ENCODE results near the gene PLEKHA1.

PLEKHA1 gene

DNA sequence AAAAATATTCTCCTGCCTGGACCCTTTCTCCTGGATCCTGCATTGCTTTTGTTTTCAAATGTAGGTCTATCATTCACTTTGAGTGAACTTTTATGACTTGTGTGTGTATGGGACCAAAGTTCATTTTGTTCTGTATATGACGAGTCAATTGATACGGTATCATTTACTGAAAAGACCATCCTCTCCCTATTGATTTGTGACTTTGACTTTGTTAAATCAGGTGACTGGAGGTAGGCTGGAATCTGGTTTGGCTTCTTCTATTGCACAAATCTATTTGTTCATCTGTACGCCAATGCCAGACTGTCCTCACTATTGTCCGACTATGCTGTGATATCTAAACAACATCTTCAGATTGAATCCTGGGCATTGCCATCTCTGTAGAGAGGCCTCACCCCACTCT is 74.6 kb downstream of the PLEKHA1 start:
- Histone ChIP-seq H3K9me3 (ENCODE audit: insufficient read depth, low read length) (no peaks in the 10 kb centered on the region), H3K27me3 (ENCODE audit: low read depth, low read length) (no peaks in the 10 kb centered on the region), H3K4me1 (ENCODE audit: low read length) (no peaks in the 10 kb centered on the region), H3K27ac (ENCODE audit: low read length) (no peak overlapping the region), H3K4me3 (ENCODE audit: low read length) (no peak overlapping the region), H4K20me1 (ENCODE audit: insufficient read depth, low read length) (no peaks in the 10 kb centered on the region), H3K9ac (ENCODE audit: low read length) (no peak overlapping the region), H3K79me2 (ENCODE audit: low read length) (no peaks in the 10 kb centered on the region), H2AFZ (ENCODE audit: low read depth, low read length) (no peak overlapping the region), H3K4me2 (ENCODE audit: low read length) (no peak overlapping the region), H3K36me3 (replicated peaks; ENCODE audit: low read depth, low read length) (no peaks in the 10 kb centered on the region)
- TF ChIP-seq CTCF (IDR thresholded peaks at IDR 0.05; ENCODE audit: low read depth, low read length) (no peak), EZH2phosphoT487 (IDR thresholded peaks at IDR 0.05; ENCODE audit: low read depth) (no peak)

GRCh38 chr10:122450353-122450990 is 76.0 kb downstream of the PLEKHA1 start:
- Histone ChIP-seq H3K9me3 (ENCODE audit: insufficient read depth, low read length) (no peaks in the 10 kb centered on the region), H3K36me3 (replicated peaks; ENCODE audit: low read depth, low read length) (no peaks in the 10 kb centered on the region), H2AFZ (ENCODE audit: low read depth, low read length) (no peak overlapping the region), H3K27me3 (ENCODE audit: low read depth, low read length) (no peaks in the 10 kb centered on the region), H3K4me1 (ENCODE audit: low read length) (no peaks in the 10 kb centered on the region), H3K4me2 (ENCODE audit: low read length) (no peak overlapping the region), H3K4me3 (ENCODE audit: low read length) (no peak overlapping the region), H3K27ac (ENCODE audit: low read length) (no peak overlapping the region), H3K79me2 (ENCODE audit: low read length) (no peaks in the 10 kb centered on the region), H4K20me1 (ENCODE audit: insufficient read depth, low read length) (no peaks in the 10 kb centered on the region), H3K9ac (ENCODE audit: low read length) (no peak overlapping the region)
- TF ChIP-seq CTCF (IDR thresholded peaks at IDR 0.05; ENCODE audit: low read depth, low read length) (no peak), EZH2phosphoT487 (IDR thresholded peaks at IDR 0.05; ENCODE audit: low read depth) (no peak)

DNA sequence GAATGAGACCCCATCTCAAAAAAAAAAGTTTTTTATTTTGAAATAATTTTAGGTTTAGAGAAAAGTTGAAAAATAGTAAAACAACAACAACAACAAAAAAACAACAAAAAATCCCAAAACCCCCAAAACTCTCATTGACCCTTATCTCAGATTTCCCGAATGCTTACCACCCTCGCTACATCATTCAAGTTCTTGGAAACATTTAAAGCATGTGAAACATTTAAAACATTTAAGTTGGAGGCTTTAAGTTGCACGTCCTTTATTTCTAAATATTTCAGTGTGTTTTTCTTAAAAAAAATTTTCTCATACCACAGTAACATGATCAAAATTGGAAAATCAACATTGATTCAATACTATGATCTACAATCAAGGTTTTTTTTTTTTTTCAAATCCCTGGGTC is 79.6 kb downstream of the PLEKHA1 start:
- Histone ChIP-seq H3K79me2 (ENCODE audit: low read length) (no peaks in the 10 kb centered on the region), H3K36me3 (replicated peaks; ENCODE audit: low read depth, low read length) (no peaks in the 10 kb centered on the region), H3K4me3 (ENCODE audit: low read length) (no peak overlapping the region), H3K9me3 (ENCODE audit: insufficient read depth, low read length) (no peaks in the 10 kb centered on the region), H2AFZ (ENCODE audit: low read depth, low read length) (no peak overlapping the region), H4K20me1 (ENCODE audit: insufficient read depth, low read length) (no peaks in the 10 kb centered on the region), H3K4me1 (ENCODE audit: low read length) (no peaks in the 10 kb centered on the region), H3K27me3 (ENCODE audit: low read depth, low read length) (no peaks in the 10 kb centered on the region), H3K9ac (ENCODE audit: low read length) (no peak overlapping the region), H3K4me2 (ENCODE audit: low read length) (no peak overlapping the region), H3K27ac (ENCODE audit: low read length) (no peak overlapping the region)
- TF ChIP-seq CTCF (IDR thresholded peaks at IDR 0.05; ENCODE audit: low read depth, low read length) (no peak), EZH2phosphoT487 (IDR thresholded peaks at IDR 0.05; ENCODE audit: low read depth) (no peak)

DNA sequence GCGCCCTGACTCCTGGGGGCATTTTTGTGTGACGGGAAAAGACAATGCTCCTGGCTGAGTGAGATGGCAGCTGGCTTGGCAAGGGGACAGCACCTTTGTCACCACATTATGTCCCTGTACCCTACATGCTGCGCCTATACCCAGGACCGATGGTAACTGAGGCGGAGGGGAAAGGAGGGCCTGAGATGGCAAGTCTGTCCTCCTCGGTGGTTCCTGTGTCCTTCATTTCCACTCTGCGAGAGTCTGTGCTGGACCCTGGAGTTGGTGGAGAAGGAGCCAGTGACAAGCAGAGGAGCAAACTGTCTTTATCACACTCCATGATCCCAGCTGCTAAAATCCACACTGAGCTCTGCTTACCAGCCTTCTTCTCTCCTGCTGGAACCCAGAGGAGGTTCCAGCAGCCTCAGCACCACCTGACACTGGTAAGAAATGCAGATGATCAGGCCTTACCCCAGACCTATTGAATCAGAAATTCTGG is 80.1 kb downstream of the PLEKHA1 start, which contains the start of gene ARMS2:
ARMS2 (plus strand) TSS at position 51 of the 478 bp plus-strand sequence; CDS start at position 126, 75 bp downstream.
- Histone ChIP-seq H3K79me2 (ENCODE audit: low read length) (no peaks in the 10 kb centered on the region), H3K4me2 (ENCODE audit: low read length) (no peak within 1 kb of the TSS), H3K9ac (ENCODE audit: low read length) (no peak within 1 kb of the TSS), H2AFZ (ENCODE audit: low read depth, low read length) (no peak within 1 kb of the TSS), H3K27ac (ENCODE audit: low read length) (no peak within 1 kb of the TSS), H3K4me3 (ENCODE audit: low read length) (no peak within 1 kb of the TSS), H3K9me3 (ENCODE audit: insufficient read depth, low read length) (no peaks in the 10 kb centered on the region), H4K20me1 (ENCODE audit: insufficient read depth, low read length) (no peaks in the 10 kb centered on the region), H3K4me1 (ENCODE audit: low read length) (no peaks in the 10 kb centered on the region), H3K36me3 (replicated peaks; ENCODE audit: low read depth, low read length) (no peaks in the 10 kb centered on the region), H3K27me3 (ENCODE audit: low read depth, low read length) (no peaks in the 10 kb centered on the region)
- TF ChIP-seq CTCF (IDR thresholded peaks at IDR 0.05; ENCODE audit: low read depth, low read length) (no peak), EZH2phosphoT487 (IDR thresholded peaks at IDR 0.05; ENCODE audit: low read depth) (no peak)
